ENCODE data around the gene IRAK4. TPM values are rescaled to one million over a fixed set of nuclear protein-coding genes. Genes with fewer than 3 reads are reported as not detected.
A peak's percentile ranks its signal among the peaks of the same experiment; 100 is the strongest.

Gene IRAK4
- polyA plus RNA-seq, 3 donors: 17.3 to 44.6 (median 29.0) TPM

DNA sequence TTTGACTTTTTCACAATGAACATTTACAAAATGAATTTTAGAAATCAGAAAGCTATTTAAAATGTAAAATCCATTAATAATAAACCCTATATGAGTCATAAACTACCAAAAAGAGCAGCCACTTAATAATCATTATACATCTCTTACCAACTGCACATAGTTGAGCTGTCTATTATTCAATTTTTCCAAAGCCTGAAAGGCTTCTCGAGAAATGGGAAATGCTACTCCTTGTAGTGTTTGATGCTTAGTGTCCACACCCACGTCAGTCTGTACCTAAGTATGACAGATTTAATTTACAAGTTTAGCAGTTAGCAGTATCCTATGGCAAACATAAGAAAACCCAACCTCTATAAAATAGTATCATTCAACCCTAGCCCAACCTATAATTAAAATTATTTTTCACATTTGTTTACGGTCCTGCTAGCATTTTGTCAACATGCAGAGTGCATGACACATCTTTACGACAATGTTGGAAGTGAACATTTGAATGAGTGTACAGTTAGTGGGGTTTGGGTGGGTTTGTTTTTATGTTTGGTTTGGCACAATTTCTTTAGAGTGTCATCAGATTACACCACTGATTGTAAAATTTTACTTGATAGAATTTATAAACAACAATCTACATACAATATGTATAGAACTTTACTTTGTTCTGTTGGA lies 38.9 kb downstream of the IRAK4 start:
- intact Hi-C loops (cut with micrococcal nuclease): no loop called here
- DNase-seq: no peak
- H3K27ac Mint-ChIP-seq: no peak overlapping the region
- peaks cover 0 to 6% (median 2%) of the 10 kb centered on the region in 7 donors for H3K9me3 Mint-ChIP-seq
- peaks cover 10% of the 10 kb centered on the region for H4K20me1 ChIP-seq (ENCODE audit: insufficient read depth, low read length)
- no peak overlapping the region for H3K27ac ChIP-seq (ENCODE audit: low read depth in 1 of 2, low read length in 2 of 2)
- peaks cover 77 to 87% of the 10 kb centered on the region in 2 donors for H3K36me3 ChIP-seq (replicated peaks in 1 of 2; ENCODE audit: control insufficient read depth in 1 of 2, insufficient read depth in 2 of 2, low read length in 2 of 2)
- H3K4me1 Mint-ChIP-seq: peaks cover 1% of the 10 kb centered on the region
- H3K4me3 Mint-ChIP-seq: no peak overlapping the region
- H3K79me2 ChIP-seq (ENCODE audit: insufficient read depth, low read length): peaks cover 7% of the 10 kb centered on the region
- no peaks in the 10 kb centered on the region for H3K27me3 ChIP-seq (ENCODE audit: control insufficient read depth in 2 of 2, insufficient read depth in 2 of 2, low read length in 2 of 2)
- H3K4me1 ChIP-seq (ENCODE audit: control insufficient read depth in 1 of 2, insufficient read depth in 2 of 2, low read length in 2 of 2): no peaks in the 10 kb centered on the region
- H3K4me2 ChIP-seq (replicated peaks; ENCODE audit: extremely low read depth, low read length, poor library complexity, severe bottlenecking): no peak overlapping the region
- peaks cover 0 to 3% of the 10 kb centered on the region in 2 donors for H3K9me3 ChIP-seq (replicated peaks in 1 of 2; ENCODE audit: control insufficient read depth in 1 of 2, insufficient read depth in 1 of 2, low read length in 2 of 2)
- TF ChIP-seq, protein P1, sequence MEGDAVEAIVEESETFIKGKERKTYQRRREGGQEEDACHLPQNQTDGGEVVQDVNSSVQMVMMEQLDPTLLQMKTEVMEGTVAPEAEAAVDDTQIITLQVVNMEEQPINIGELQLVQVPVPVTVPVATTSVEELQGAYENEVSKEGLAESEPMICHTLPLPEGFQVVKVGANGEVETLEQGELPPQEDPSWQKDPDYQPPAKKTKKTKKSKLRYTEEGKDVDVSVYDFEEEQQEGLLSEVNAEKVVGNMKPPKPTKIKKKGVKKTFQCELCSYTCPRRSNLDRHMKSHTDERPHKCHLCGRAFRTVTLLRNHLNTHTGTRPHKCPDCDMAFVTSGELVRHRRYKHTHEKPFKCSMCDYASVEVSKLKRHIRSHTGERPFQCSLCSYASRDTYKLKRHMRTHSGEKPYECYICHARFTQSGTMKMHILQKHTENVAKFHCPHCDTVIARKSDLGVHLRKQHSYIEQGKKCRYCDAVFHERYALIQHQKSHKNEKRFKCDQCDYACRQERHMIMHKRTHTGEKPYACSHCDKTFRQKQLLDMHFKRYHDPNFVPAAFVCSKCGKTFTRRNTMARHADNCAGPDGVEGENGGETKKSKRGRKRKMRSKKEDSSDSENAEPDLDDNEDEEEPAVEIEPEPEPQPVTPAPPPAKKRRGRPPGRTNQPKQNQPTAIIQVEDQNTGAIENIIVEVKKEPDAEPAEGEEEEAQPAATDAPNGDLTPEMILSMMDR (IDR thresholded peaks at IDR 0.05): no peak
- no peak overlapping the region for H2AFZ ChIP-seq (ENCODE audit: insufficient read depth, low read depth, low read length, poor library complexity, severe bottlenecking)
- H3K4me3 ChIP-seq (replicated peaks in 1 of 3; ENCODE audit: low read depth in 2 of 3, low read length in 3 of 3): no peak overlapping the region
- no CpG with 5 or more reads among the region's 4 CpGs for WGBS (ENCODE audit: insufficient coverage)
- no peak overlapping the region for H3K9ac ChIP-seq (ENCODE audit: insufficient read depth, low read length, poor library complexity, severe bottlenecking)
- H3K36me3 Mint-ChIP-seq: peaks cover 55 to 57% of the 10 kb centered on the region in 2 donors
- no peaks in the 10 kb centered on the region for H3K27me3 Mint-ChIP-seq (ENCODE audit: low read depth in 3 of 3)

DNA sequence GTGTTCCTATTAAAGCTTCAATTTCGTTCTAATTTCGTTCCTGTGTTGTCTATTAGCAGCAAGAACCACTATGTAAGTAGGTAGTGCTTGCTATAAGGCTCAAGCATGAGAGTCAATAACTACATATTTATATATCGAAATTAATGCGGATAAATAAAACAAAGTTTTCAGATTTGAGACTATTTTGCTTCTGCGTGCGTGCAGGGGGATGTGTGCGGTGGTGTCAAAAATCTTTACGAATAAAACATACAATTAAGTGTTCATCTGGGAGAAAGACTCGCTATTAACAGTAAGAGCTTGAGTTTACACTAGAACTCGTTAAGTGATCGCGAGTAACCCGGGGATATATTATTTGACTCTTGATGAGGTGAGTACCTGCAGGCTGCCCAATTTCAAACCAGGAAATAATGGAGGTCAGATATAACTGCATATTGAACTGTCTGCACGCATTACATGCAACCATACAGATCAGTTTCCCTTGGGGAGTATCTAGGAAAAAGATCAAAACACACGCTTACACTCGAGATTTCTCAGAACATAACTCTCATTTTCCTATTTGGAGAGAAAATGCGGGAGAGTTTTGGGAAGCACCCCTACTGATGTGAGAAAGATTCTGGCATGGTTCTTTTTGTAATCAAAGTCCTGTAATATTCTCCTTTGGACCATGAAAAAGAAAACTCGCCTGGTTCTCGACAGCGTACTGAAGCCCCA lies 46.6 kb downstream of the IRAK4 start:
- intact Hi-C loops (cut with micrococcal nuclease): loop anchor here (2.0 to 5.0 kb wide), 2 partner anchors 47 to 48 kb away; partner anchors contain the start of genes IRAK4 (in 2 of the 2) and PUS7L (in 2 of the 2)
- DNase-seq: no peak
- peak overlapping the region; percentile 73 to 91 (median 84) for H3K4me3 ChIP-seq (replicated peaks in 1 of 3; ENCODE audit: low read depth in 2 of 3, low read length in 3 of 3)
- Mint-ChIP-seq H3K9me3 (peaks cover 0 to 3% (median 0%) of the 10 kb centered on the region in 7 donors), H3K27me3 (ENCODE audit: low read depth in 3 of 3) (peaks cover 2% of the 10 kb centered on the region in 3 donors), H3K4me1 (peaks cover 29% of the 10 kb centered on the region), H3K27ac (peak overlapping the region; percentile 92 to 100 (median 100)), H3K36me3 (peaks cover 17 to 23% of the 10 kb centered on the region in 2 donors), H3K4me3 (peak overlapping the region; percentile 99 to 100)
- peak overlapping the region; percentile 94 for H3K9ac ChIP-seq (ENCODE audit: insufficient read depth, low read length, poor library complexity, severe bottlenecking)
- peaks cover 19 to 38% of the 10 kb centered on the region in 2 donors for H3K4me1 ChIP-seq (ENCODE audit: control insufficient read depth in 1 of 2, insufficient read depth in 2 of 2, low read length in 2 of 2)
- TF ChIP-seq, protein P1 (IDR thresholded peaks at IDR 0.05): no peak
- H3K27me3 ChIP-seq (ENCODE audit: control insufficient read depth in 2 of 2, insufficient read depth in 2 of 2, low read length in 2 of 2): peaks cover 0 to 2% of the 10 kb centered on the region in 2 donors
- H3K79me2 ChIP-seq (ENCODE audit: insufficient read depth, low read length): peaks cover 41% of the 10 kb centered on the region
- H3K27ac ChIP-seq (ENCODE audit: low read depth in 1 of 2, low read length in 2 of 2): peak overlapping the region; percentile 94 to 97
- peak overlapping the region; percentile 81 for H3K4me2 ChIP-seq (replicated peaks; ENCODE audit: extremely low read depth, low read length, poor library complexity, severe bottlenecking)
- peak overlapping the region; percentile 92 for H2AFZ ChIP-seq (ENCODE audit: insufficient read depth, low read depth, low read length, poor library complexity, severe bottlenecking)
- peaks cover 20% of the 10 kb centered on the region for H4K20me1 ChIP-seq (ENCODE audit: insufficient read depth, low read length)
- H3K9me3 ChIP-seq (replicated peaks in 1 of 2; ENCODE audit: control insufficient read depth in 1 of 2, insufficient read depth in 1 of 2, low read length in 2 of 2): no peaks in the 10 kb centered on the region
- WGBS (ENCODE audit: insufficient coverage): 0% methylated on average over 3 of the region's 20 CpGs
- peaks cover 31 to 32% of the 10 kb centered on the region in 2 donors for H3K36me3 ChIP-seq (replicated peaks in 1 of 2; ENCODE audit: control insufficient read depth in 1 of 2, insufficient read depth in 2 of 2, low read length in 2 of 2)
